Astrocyte (in vitro differentiated cells and primary cell): Measurements from ENCODE around the gene CIB4. TPM values are rescaled to one million over a fixed set of nuclear protein-coding genes. Genes with fewer than 3 reads are reported as not detected.

Source experiments
- DNase-seq: peaks from one replicate; pipeline ENCODE4 v3.0.0-alpha.2; 2010; ENCODE audit warnings: low read depth
- FAIRE-seq: peaks from 2 replicates; lab custom pipeline; 2011; peaks lifted over from hg19 to GRCh38; lab: Jason Lieb, UNC
- H2AFZ ChIP-seq: 2 replicates; pipeline ENCODE4 v1.6.0; 2012; ENCODE audit warnings: low read depth, low read length, inconsistent platforms
- H3K27ac ChIP-seq: 2 replicates; pipeline ENCODE4 v1.5.1; 2011; ENCODE audit warnings: low read depth, low read length, inconsistent platforms
- H3K27me3 ChIP-seq: 2 replicates; pipeline ENCODE4 v1.6.0; 2011; ENCODE audit warnings: low read length, inconsistent platforms; ENCODE audit not compliant: insufficient read depth
- H3K36me3 ChIP-seq: 2 replicates; pipeline ENCODE4 v1.5.1; 2011; ENCODE audit warnings: low read length, inconsistent platforms; ENCODE audit not compliant: insufficient read depth
- H3K4me1 ChIP-seq: 2 replicates; pipeline ENCODE4 v1.5.1; 2011; ENCODE audit warnings: low read length, inconsistent platforms; ENCODE audit not compliant: insufficient read depth
- H3K4me2 ChIP-seq: 2 replicates; pipeline ENCODE4 v1.6.0; 2012; ENCODE audit warnings: low read length, inconsistent platforms
- H3K4me3 ChIP-seq: 2 replicates; pipeline ENCODE4 v1.5.1; 2011; ENCODE audit warnings: low read depth, mild to moderate bottlenecking, low read length, inconsistent platforms; ENCODE audit not compliant: insufficient read depth
- H3K79me2 ChIP-seq: 2 replicates; pipeline ENCODE4 v1.6.0; 2012; ENCODE audit warnings: mild to moderate bottlenecking, low read length, inconsistent platforms; ENCODE audit not compliant: insufficient read depth
- H3K9ac ChIP-seq: 2 replicates; pipeline ENCODE4 v1.6.0; 2012; ENCODE audit warnings: mild to moderate bottlenecking, low read length, inconsistent platforms
- H3K9me3 ChIP-seq: 2 replicates; pipeline ENCODE4 v1.5.1; 2012; ENCODE audit warnings: low read depth, mild to moderate bottlenecking, low read length, inconsistent platforms; ENCODE audit not compliant: insufficient read depth
- H4K20me1 ChIP-seq: 2 replicates; pipeline ENCODE4 v1.6.0; 2012; ENCODE audit warnings: low read length, inconsistent platforms; ENCODE audit not compliant: insufficient read depth
- H3K27ac Mint-ChIP-seq: one replicate; pipeline ENCODE4 v1.8.0; 2021; ENCODE audit warnings: mild to moderate bottlenecking, mixed read lengths; ENCODE audit not compliant: unreplicated experiment
- H3K27me3 Mint-ChIP-seq: one replicate; pipeline ENCODE4 v1.8.0; 2021; ENCODE audit warnings: low read depth, mixed read lengths; ENCODE audit not compliant: unreplicated experiment
- H3K36me3 Mint-ChIP-seq: one replicate; pipeline ENCODE4 v1.8.0; 2021; ENCODE audit warnings: low read depth, mixed read lengths; ENCODE audit not compliant: unreplicated experiment
- H3K4me1 Mint-ChIP-seq: one replicate; pipeline ENCODE4 v1.8.0; 2021; ENCODE audit warnings: low read depth, mixed read lengths; ENCODE audit not compliant: unreplicated experiment
- H3K4me3 Mint-ChIP-seq: one replicate; pipeline ENCODE4 v1.8.0; 2021; ENCODE audit warnings: mild to moderate bottlenecking, moderate library complexity, mixed read lengths; ENCODE audit not compliant: unreplicated experiment
- H3K9me3 Mint-ChIP-seq: one replicate; pipeline ENCODE4 v1.8.0; 2021; ENCODE audit warnings: mild to moderate bottlenecking, mixed read lengths; ENCODE audit not compliant: unreplicated experiment
- EZH2 ChIP-seq: IDR thresholded peaks from 2 replicates; pipeline ENCODE4 v1.6.1; 2012; ENCODE audit warnings: mild to moderate bottlenecking, low read length, inconsistent platforms; ENCODE audit not compliant: insufficient read depth
- total RNA-seq: library from RNA; stranded (reverse); gene quantifications from 2 replicates; pipeline ENCODE4 v1.2.1, GENCODE V29; 2021
- TF ChIP-seq, protein P1 (sequence below): IDR thresholded peaks from 2 replicates; pipeline ENCODE4 v1.5.1; 2011; ENCODE audit warnings: low read depth, mild to moderate bottlenecking, inconsistent platforms, low read length, moderate library complexity; ENCODE audit not compliant: insufficient read depth

CIB4 gene
- total RNA-seq, 1 donor from 2014 or later: not detected

DNA sequence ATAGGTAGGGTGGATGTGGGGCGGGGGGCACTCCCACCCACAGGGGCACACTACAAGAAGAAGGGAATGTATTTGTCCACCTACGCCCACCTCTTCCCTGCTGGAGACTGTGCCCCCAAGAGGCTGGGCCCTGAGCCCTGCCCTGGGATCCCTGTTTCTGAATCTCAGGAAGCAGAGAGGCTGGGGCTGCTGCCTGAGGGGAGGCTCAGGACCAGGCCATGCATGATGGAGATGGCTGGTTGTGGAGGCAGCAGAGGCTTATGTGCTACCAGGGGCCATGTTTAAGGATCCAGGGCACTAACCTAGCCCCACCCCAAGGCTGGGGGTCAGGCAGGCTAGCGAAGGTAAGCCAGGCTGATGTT, 82.1 kb downstream of the CIB4 start:
- H3K27ac Mint-ChIP-seq: no peak overlapping the region
- no peaks in the 10 kb centered on the region for H4K20me1 ChIP-seq
- no peak overlapping the region for H3K4me2 ChIP-seq
- H3K4me1 Mint-ChIP-seq: no peaks in the 10 kb centered on the region
- TF ChIP-seq, protein P1, sequence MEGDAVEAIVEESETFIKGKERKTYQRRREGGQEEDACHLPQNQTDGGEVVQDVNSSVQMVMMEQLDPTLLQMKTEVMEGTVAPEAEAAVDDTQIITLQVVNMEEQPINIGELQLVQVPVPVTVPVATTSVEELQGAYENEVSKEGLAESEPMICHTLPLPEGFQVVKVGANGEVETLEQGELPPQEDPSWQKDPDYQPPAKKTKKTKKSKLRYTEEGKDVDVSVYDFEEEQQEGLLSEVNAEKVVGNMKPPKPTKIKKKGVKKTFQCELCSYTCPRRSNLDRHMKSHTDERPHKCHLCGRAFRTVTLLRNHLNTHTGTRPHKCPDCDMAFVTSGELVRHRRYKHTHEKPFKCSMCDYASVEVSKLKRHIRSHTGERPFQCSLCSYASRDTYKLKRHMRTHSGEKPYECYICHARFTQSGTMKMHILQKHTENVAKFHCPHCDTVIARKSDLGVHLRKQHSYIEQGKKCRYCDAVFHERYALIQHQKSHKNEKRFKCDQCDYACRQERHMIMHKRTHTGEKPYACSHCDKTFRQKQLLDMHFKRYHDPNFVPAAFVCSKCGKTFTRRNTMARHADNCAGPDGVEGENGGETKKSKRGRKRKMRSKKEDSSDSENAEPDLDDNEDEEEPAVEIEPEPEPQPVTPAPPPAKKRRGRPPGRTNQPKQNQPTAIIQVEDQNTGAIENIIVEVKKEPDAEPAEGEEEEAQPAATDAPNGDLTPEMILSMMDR: no peak
- TF ChIP-seq EZH2: peak; percentile 22
- H3K79me2 ChIP-seq: no peaks in the 10 kb centered on the region
- H3K4me1 ChIP-seq: peaks cover 14% of the 10 kb centered on the region
- peaks cover 2% of the 10 kb centered on the region for H3K36me3 Mint-ChIP-seq
- no peak for DNase-seq
- H2AFZ ChIP-seq: no peak overlapping the region
- no peak overlapping the region for H3K9ac ChIP-seq
- H3K4me3 ChIP-seq: no peak overlapping the region
- H3K36me3 ChIP-seq: no peaks in the 10 kb centered on the region
- no peak for FAIRE-seq
- H3K27ac ChIP-seq: no peak overlapping the region
- peaks cover 3% of the 10 kb centered on the region for H3K9me3 Mint-ChIP-seq
- no peaks in the 10 kb centered on the region for H3K9me3 ChIP-seq
- no peak overlapping the region for H3K4me3 Mint-ChIP-seq
- peaks cover 69% of the 10 kb centered on the region for H3K27me3 Mint-ChIP-seq
- peaks cover 70% of the 10 kb centered on the region for H3K27me3 ChIP-seq

DNA sequence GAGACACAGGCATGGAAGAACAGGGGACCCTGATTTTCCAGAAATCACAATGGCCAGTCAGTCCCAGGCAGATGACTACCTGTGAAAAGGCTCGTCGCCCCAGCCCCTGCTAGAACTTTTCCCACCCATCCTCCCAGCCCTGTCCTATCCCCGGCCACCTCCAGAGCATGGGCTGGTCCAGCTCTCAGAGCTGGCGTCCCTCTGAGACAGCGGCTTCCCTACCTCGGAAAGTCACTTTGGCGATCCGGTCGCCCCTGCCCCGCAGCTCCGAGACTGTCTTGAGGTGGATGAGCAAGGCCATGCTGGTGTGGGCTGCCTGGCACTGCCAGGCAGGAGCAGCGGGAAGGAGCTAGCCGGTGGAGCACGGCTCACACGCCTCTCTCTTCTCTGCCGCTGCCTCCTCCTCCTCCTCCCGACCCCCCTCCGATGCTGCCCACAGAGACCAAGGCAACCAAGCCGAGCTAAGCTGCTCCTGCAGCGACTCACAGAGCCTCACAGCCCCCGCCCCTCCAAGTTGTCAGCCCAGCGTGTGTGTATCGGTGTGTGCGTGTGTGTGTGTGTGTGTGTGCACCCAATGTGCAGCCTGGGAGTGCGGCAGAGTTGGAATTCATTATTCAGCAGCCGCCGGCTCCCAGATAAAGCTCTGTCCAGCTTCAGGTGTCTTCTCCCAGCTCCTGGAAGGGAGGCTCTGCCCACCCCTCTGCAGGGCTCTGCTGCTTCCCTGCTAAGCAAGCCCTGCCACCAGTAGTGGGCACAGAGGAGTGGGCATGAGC, 82.7 kb downstream of the CIB4 start:
- TF ChIP-seq, protein P1: no peak
- TF ChIP-seq EZH2: peak; percentile 63
- Histone ChIP-seq H4K20me1 (no peaks in the 10 kb centered on the region), H3K9ac (no peak overlapping the region), H2AFZ (no peak overlapping the region), H3K4me3 (no peak overlapping the region), H3K36me3 (no peaks in the 10 kb centered on the region), H3K4me2 (peak overlapping the region; percentile 36), H3K27ac (no peak overlapping the region), H3K9me3 (no peaks in the 10 kb centered on the region), H3K4me1 (peaks cover 14% of the 10 kb centered on the region), H3K79me2 (no peaks in the 10 kb centered on the region), H3K27me3 (peaks cover 66% of the 10 kb centered on the region)
- FAIRE-seq (no peak), DNase-seq (peak; percentile 41)
- Mint-ChIP-seq H3K4me1 (no peaks in the 10 kb centered on the region), H3K4me3 (no peak overlapping the region), H3K9me3 (peaks cover 3% of the 10 kb centered on the region), H3K27me3 (peaks cover 66% of the 10 kb centered on the region), H3K36me3 (peaks cover 2% of the 10 kb centered on the region), H3K27ac (no peak overlapping the region)

DNA sequence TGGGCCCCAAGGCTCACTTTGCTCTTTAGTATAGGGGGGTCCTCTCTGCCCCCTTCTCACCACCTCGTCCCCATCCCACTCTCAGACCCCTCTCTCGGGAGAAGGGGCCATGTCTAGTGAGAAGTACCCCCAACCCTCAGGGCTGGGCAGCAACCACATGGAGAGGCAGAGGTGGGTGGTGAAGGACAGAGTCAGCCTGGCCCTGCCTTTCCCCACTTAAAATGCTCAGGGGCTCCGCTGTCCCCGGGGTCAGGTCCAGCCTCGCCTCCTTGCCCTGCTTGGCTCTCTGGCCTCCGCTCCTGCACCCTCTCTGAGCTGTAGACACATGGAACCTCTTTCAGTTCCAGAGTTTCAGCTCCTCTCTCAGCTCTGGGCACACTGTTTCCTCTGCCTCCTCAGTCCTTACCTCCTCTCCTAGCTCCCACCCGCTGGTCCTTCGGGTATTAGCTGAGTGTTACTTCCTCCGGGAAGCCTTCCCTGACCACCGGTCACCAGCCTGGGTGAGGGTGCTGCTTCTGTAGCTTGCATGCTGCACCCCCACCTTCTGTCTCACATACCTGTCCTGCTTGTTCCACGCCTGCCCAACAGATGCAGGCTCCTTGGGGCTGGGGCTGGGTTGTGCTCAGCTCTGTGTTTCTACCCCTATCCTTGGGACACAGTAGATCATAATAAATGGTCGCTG, 83.8 kb downstream of the CIB4 start:
- no peak overlapping the region for H3K4me3 Mint-ChIP-seq
- peaks cover 4% of the 10 kb centered on the region for H3K4me1 ChIP-seq

More for the DNA sequence above, 83.8 kb downstream of the CIB4 start:
- no peaks in the 10 kb centered on the region for H3K36me3 ChIP-seq
- H3K27ac ChIP-seq: no peak overlapping the region
- H3K79me2 ChIP-seq: no peaks in the 10 kb centered on the region
- peaks cover 3% of the 10 kb centered on the region for H3K9me3 Mint-ChIP-seq
- no peak overlapping the region for H3K4me3 ChIP-seq
- DNase-seq (no peak), FAIRE-seq (no peak)
- H3K9ac ChIP-seq: no peak overlapping the region
- H3K4me1 Mint-ChIP-seq: no peaks in the 10 kb centered on the region
- peaks cover 63% of the 10 kb centered on the region for H3K27me3 ChIP-seq
- H3K27ac Mint-ChIP-seq: no peak overlapping the region
- H2AFZ ChIP-seq: no peak overlapping the region
- H4K20me1 ChIP-seq: no peaks in the 10 kb centered on the region
- peaks cover 59% of the 10 kb centered on the region for H3K27me3 Mint-ChIP-seq
- H3K36me3 Mint-ChIP-seq: no peaks in the 10 kb centered on the region
- H3K9me3 ChIP-seq: no peaks in the 10 kb centered on the region
- no peak overlapping the region for H3K4me2 ChIP-seq
- TF ChIP-seq EZH2: no peak
- TF ChIP-seq, protein P1: no peak
